ENCODE data around the gene C3orf22.

The C3orf22 gene

GRCh38 chr3:126541628-126542339 is 16.9 kb downstream of the C3orf22 start:
- no peak overlapping the region for H3K4me3 ChIP-seq (ENCODE audit: low read depth, low read length)
- TF ChIP-seq, protein P1, sequence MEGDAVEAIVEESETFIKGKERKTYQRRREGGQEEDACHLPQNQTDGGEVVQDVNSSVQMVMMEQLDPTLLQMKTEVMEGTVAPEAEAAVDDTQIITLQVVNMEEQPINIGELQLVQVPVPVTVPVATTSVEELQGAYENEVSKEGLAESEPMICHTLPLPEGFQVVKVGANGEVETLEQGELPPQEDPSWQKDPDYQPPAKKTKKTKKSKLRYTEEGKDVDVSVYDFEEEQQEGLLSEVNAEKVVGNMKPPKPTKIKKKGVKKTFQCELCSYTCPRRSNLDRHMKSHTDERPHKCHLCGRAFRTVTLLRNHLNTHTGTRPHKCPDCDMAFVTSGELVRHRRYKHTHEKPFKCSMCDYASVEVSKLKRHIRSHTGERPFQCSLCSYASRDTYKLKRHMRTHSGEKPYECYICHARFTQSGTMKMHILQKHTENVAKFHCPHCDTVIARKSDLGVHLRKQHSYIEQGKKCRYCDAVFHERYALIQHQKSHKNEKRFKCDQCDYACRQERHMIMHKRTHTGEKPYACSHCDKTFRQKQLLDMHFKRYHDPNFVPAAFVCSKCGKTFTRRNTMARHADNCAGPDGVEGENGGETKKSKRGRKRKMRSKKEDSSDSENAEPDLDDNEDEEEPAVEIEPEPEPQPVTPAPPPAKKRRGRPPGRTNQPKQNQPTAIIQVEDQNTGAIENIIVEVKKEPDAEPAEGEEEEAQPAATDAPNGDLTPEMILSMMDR (IDR thresholded peaks at IDR 0.05; ENCODE audit: low read depth, low read length), result no peak

- TF ChIP-seq, protein P1 (IDR thresholded peaks at IDR 0.05; ENCODE audit: low read depth, low read length), result no peak
- H3K4me3 ChIP-seq (ENCODE audit: low read depth, low read length), result no peak overlapping the region
Measured at GRCh38 chr3:126540951-126541627, 17.6 kb downstream of the C3orf22 start.

DNA sequence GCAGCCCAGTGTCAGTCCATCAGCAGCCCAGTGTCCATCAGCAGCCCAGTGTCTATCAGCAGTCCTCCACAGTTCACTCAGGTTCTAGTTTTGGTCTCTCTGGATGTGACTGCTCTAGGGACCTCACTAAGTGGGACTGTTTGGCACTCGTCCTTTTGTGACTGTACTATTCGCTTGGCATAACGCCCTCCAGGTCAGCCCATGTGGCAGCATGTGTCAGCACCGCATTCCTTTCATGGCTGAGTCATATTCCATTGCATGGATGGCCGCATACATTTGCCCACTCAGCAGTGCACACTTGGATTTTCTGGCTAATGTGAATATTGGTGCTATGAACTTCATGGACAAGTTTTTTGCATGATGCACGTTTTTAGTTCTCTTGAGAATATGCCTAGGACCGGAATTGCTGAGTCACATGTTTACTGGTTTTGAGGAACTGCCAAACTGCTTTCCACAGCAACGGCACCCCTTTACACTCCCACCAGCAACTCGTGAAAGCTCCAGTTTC is 18.3 kb downstream of the C3orf22 start:
- no peak overlapping the region for H3K4me3 ChIP-seq (ENCODE audit: low read depth, low read length)
- TF ChIP-seq, protein P1 (IDR thresholded peaks at IDR 0.05; ENCODE audit: low read depth, low read length), result no peak

- H3K4me3 ChIP-seq (ENCODE audit: low read depth, low read length), result no peak overlapping the region
- TF ChIP-seq, protein P1 (IDR thresholded peaks at IDR 0.05; ENCODE audit: low read depth, low read length), result no peak
Measured at GRCh38 chr3:126539558-126540250, 19.0 kb downstream of the C3orf22 start.

- TF ChIP-seq, protein P1 (IDR thresholded peaks at IDR 0.05; ENCODE audit: low read depth, low read length), result no peak
- no peak overlapping the region for H3K4me3 ChIP-seq (ENCODE audit: low read depth, low read length)
Measured at GRCh38 chr3:126538966-126539365, 19.8 kb downstream of the C3orf22 start.

DNA sequence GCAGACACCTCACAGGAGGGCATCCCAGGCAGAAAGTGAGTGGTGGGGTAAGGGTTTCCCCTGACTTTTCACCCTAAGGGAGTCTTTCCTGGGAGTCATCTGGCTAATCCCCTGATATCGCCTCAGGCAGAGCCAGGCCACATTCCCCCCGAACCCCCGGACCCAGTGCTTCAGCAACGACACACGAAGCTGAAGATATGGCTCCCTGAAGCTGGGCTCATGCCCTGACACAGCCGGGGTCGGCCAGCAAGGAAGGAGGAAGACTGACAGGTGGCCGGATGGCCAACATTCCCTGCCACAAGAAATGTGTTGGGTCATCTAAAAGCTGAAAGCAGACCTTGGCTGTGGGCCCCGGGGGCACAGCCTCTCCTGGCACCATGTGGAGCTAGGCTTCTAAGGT is 20.4 kb downstream of the C3orf22 start:
- H3K4me3 ChIP-seq (ENCODE audit: low read depth, low read length), result no peak overlapping the region
- TF ChIP-seq, protein P1 (IDR thresholded peaks at IDR 0.05; ENCODE audit: low read depth, low read length), result no peak
